Suprapubic skin (tissue), 4 donors: ENCODE results near the gene SARS2. TPM values are rescaled to one million over a fixed set of nuclear protein-coding genes. Genes with fewer than 3 reads are reported as not detected.
"Not testable (repeated sequence)": the region's sequence is repeated elsewhere in the genome, so short reads cannot be mapped to it uniquely, and the experiment has no call there.

Source experiments
- DNase-seq, 2 donors: peaks; one replicate each; pipeline ENCODE4 v3.0.0-alpha.2; 2019; ENCODE audit warnings: low spot score in 2 of 2
- H3K27ac ChIP-seq: fragments of 200-600 bp; sonication (generic); one replicate; pipeline ENCODE4 v1.5.1; 2019
- H3K27me3 ChIP-seq: fragments of 200-600 bp; sonication (generic); one replicate; pipeline ENCODE4 v1.5.1; 2019
- H3K36me3 ChIP-seq: fragments of 200-600 bp; sonication (generic); one replicate; pipeline ENCODE4 v1.5.1; 2019
- H3K4me1 ChIP-seq: fragments of 200-600 bp; sonication (generic); one replicate; pipeline ENCODE4 v1.5.1; 2019
- H3K4me3 ChIP-seq: fragments of 200-600 bp; sonication (generic); one replicate; pipeline ENCODE4 v1.5.1; 2019; ENCODE audit warnings: mild to moderate bottlenecking
- H3K9me3 ChIP-seq: fragments of 200-600 bp; sonication (generic); one replicate; pipeline ENCODE4 v1.5.1; 2019
- EP300 ChIP-seq: sonication (generic); formaldehyde crosslinking; IDR thresholded peaks from one replicate; pipeline ENCODE4 v1.6.1; 2017; ENCODE audit warnings: antibody characterized with exemption
- POLR2A ChIP-seq, 2 donors: fragments of 450-650 bp; IDR thresholded peaks; one replicate each; pipeline ENCODE4 v1.6.1; 2017; ENCODE audit warnings: antibody characterized with exemption in 2 of 2, mild to moderate bottlenecking in 2 of 2, moderate library complexity in 2 of 2
- POLR2AphosphoS5 ChIP-seq, 3 donors: sonication (generic); formaldehyde crosslinking; IDR thresholded peaks; one replicate each; pipeline ENCODE4 v1.6.1; 2017; ENCODE audit warnings: antibody characterized with exemption in 3 of 3
- WGBS: methylation state at CpG from one replicate; pipeline ENCODE4 v1.1.5; 2018; 5-methylcytosine and 5-hydroxymethylcytosine counted together
- total RNA-seq, 4 donors: library from RNA; depleted of rRNA; stranded (reverse); fragments of >200 nt; gene quantifications; one replicate each; pipeline ENCODE4 v1.1.0, GENCODE V29; 2016
- TF ChIP-seq, protein P1 (sequence below), 2 donors: fragments of 200-600 bp in 1 of 2; fragments of 450-650 bp in 1 of 2; sonication (generic) in 1 of 2; IDR thresholded peaks; one replicate each; pipeline ENCODE4 v1.5.1; 2016 to 2019; ENCODE audit warnings: antibody characterized with exemption in 2 of 2, mild to moderate bottlenecking in 1 of 2, moderate library complexity in 1 of 2

SARS2 gene
- total RNA-seq, 4 donors from 2014 or later, result 18.5 to 36.4 (median 29.2) TPM

GRCh38 chr19:38875656-38876395 is 54.7 kb downstream of the SARS2 start:
- no peak for DNase-seq
- TF ChIP-seq EP300 (no peak), POLR2AphosphoS5 (IDR thresholded peaks at IDR 0.05) (no peak), POLR2A (IDR thresholded peaks at IDR 0.05) (no peak)
- TF ChIP-seq, protein P1, sequence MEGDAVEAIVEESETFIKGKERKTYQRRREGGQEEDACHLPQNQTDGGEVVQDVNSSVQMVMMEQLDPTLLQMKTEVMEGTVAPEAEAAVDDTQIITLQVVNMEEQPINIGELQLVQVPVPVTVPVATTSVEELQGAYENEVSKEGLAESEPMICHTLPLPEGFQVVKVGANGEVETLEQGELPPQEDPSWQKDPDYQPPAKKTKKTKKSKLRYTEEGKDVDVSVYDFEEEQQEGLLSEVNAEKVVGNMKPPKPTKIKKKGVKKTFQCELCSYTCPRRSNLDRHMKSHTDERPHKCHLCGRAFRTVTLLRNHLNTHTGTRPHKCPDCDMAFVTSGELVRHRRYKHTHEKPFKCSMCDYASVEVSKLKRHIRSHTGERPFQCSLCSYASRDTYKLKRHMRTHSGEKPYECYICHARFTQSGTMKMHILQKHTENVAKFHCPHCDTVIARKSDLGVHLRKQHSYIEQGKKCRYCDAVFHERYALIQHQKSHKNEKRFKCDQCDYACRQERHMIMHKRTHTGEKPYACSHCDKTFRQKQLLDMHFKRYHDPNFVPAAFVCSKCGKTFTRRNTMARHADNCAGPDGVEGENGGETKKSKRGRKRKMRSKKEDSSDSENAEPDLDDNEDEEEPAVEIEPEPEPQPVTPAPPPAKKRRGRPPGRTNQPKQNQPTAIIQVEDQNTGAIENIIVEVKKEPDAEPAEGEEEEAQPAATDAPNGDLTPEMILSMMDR (IDR thresholded peaks at IDR 0.05), result no peak
- peaks cover 3% of the 10 kb centered on the region for H3K4me1 ChIP-seq
- no peaks in the 10 kb centered on the region for H3K27me3 ChIP-seq
- WGBS, result 72% methylated on average over 6 of the region's 6 CpGs
- peaks cover 21% of the 10 kb centered on the region for H3K36me3 ChIP-seq
- H3K4me3 ChIP-seq, result no peak overlapping the region
- H3K9me3 ChIP-seq, result no peaks in the 10 kb centered on the region
- H3K27ac ChIP-seq, result no peak overlapping the region

DNA sequence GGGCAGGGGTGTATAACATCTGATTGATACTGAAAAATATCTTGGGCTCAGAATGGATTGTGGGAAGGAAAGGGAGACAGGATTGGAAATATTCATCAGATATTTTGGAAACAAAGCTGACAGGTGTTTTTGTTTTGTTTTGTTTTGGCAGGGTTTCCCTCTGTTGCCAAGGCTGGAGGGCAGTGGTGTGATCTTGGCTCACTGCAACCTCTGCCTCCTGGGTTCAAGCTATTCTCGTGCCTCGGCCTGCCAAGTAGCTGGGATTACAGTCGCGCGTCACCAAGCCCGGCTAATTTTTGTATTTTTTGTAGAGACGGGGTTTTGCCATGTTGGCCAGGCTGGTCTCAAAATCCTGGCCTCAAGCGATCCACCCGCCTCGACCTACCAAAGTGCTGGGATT is 57.2 kb downstream of the SARS2 start:
- not testable (repeated sequence) for H3K9me3 ChIP-seq, DNase-seq, H3K4me3 ChIP-seq, H3K27me3 ChIP-seq, H3K36me3 ChIP-seq, H3K27ac ChIP-seq
- WGBS, result 66% methylated on average over 10 of the region's 10 CpGs
- H3K4me1 ChIP-seq, result peaks cover 20% of the 10 kb centered on the region

DNA sequence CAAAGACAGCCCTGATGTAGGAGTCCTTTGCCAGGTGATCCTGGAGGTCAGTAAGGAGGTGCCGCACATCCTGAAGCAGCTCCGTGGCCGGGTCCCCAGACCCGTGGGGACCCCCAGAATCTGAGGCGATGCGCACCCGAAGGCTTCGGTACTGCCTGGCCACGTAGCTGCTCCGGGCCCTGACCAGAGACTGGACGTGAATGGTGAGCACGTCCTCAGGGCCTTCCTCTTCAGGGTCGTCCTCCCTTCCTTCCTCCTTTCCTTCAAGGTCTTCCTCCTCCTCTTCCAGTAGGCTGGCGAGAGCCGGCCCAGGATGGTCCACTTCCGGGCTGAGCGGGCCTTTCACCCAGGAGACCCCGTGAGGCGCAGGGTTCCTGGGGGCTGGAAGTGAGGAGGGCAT is 60.0 kb downstream of the SARS2 start:
- Histone ChIP-seq H3K36me3 (no peaks in the 10 kb centered on the region), H3K27ac (no peak overlapping the region), H3K4me1 (peaks cover 16% of the 10 kb centered on the region), H3K9me3 (no peaks in the 10 kb centered on the region), H3K4me3 (no peak overlapping the region), H3K27me3 (no peaks in the 10 kb centered on the region)
- TF ChIP-seq EP300 (no peak), POLR2AphosphoS5 (IDR thresholded peaks at IDR 0.05) (no peak), POLR2A (IDR thresholded peaks at IDR 0.05) (no peak)
- TF ChIP-seq, protein P1 (IDR thresholded peaks at IDR 0.05), result no peak
- 89% methylated on average over 19 of the region's 19 CpGs for WGBS
- DNase-seq, result no peak

GRCh38 chr19:38869836-38870607 is 60.5 kb downstream of the SARS2 start:
- H3K9me3 ChIP-seq, result no peaks in the 10 kb centered on the region
- peak; percentile 92 to 93 for DNase-seq
- TF ChIP-seq, protein P1 (IDR thresholded peaks at IDR 0.05), result peak; percentile 39 to 92
- TF ChIP-seq EP300 (no peak), POLR2AphosphoS5 (IDR thresholded peaks at IDR 0.05) (peak in 1 of 3 donors; percentile 40)
- H3K4me1 ChIP-seq, result peaks cover 22% of the 10 kb centered on the region
- no peaks in the 10 kb centered on the region for H3K36me3 ChIP-seq
- no peak overlapping the region for H3K27ac ChIP-seq
- H3K27me3 ChIP-seq, result no peaks in the 10 kb centered on the region
- H3K4me3 ChIP-seq, result peak overlapping the region; percentile 53
- WGBS, result 21% methylated on average over 35 of the region's 62 CpGs

GRCh38 chr19:38869160-38869835 is 61.3 kb downstream of the SARS2 start:
- H3K4me3 ChIP-seq, result peak overlapping the region; percentile 53
- no peak for DNase-seq
- H3K36me3 ChIP-seq, result no peaks in the 10 kb centered on the region
- TF ChIP-seq EP300, result no peak
- TF ChIP-seq, protein P1 (IDR thresholded peaks at IDR 0.05), result no peak
- no peak for TF ChIP-seq POLR2A (IDR thresholded peaks at IDR 0.05)
- no peak for TF ChIP-seq POLR2AphosphoS5 (IDR thresholded peaks at IDR 0.05)
- no peaks in the 10 kb centered on the region for H3K9me3 ChIP-seq
- WGBS, result 12% methylated on average over 10 of the region's 34 CpGs
- H3K4me1 ChIP-seq, result peaks cover 29% of the 10 kb centered on the region
- no peak overlapping the region for H3K27ac ChIP-seq
- H3K27me3 ChIP-seq, result no peaks in the 10 kb centered on the region
